A549 (cell line): ENCODE results near the gene CUL3. TPM values are rescaled to one million over a fixed set of nuclear protein-coding genes. Genes with fewer than 3 reads are reported as not detected.

ENCODE experiments used
- ATAC-seq, 2 experiments: fragments of 200-7000 bp in 1 of 2; fragments of >200 bp in 1 of 2; cut with Nextera tagmentation in 1 of 2; cut with Tn5 transposase in 1 of 2; 3 replicates each; pipeline versions ENCODE4 v1.8.0 to v1.9.1; 2018 to 2020; ENCODE audit warnings: mild to moderate bottlenecking in 1 of 2, moderate library complexity in 1 of 2
- CTCF ChIA-PET: fragments of 300-600 bp; sonication (Branson Sonifier 250); formaldehyde crosslinking; extraction: SDS; loops from one replicate; lab custom pipeline; 2021; ENCODE audit warnings: antibody characterized with exemption, inconsistent platforms; lab: Yijun Ruan, JAX
- POLR2A ChIA-PET: fragments of 350-600 bp; formaldehyde crosslinking; extraction: SDS; loops from one replicate; lab custom pipeline; 2021; ENCODE audit warnings: antibody characterized with exemption, inconsistent platforms; lab: Yijun Ruan, JAX
- DNase-seq, 2 experiments: peaks; one replicate each; pipeline versions ENCODE4 v3.0.0 to v3.0.0-alpha.2; 2011 to 2016; ENCODE audit warnings: low read depth in 1 of 2, low spot score in 1 of 2
- FAIRE-seq: peaks from 2 replicates; lab custom pipeline; 2011; peaks lifted over from hg19 to GRCh38; lab: Jason Lieb, UNC
- H3K27ac ChIP-seq, 2 experiments: fragments of >200 bp; sonication (Bioruptor Twin); formaldehyde crosslinking; 3 replicates each; pipeline ENCODE4 v1.5.1; 2016 to 2017
- H3K4me1 ChIP-seq: fragments of >200 bp; sonication (Bioruptor Twin); formaldehyde crosslinking; 3 replicates; pipeline ENCODE4 v1.6.1; 2016
- H3K4me2 ChIP-seq: fragments of >200 bp; sonication (Bioruptor Twin); formaldehyde crosslinking; 3 replicates; pipeline ENCODE4 v1.6.1; 2016
- H3K4me3 ChIP-seq: fragments of >200 bp; sonication (Bioruptor Twin); formaldehyde crosslinking; 3 replicates; pipeline ENCODE4 v1.5.1; 2016
- H3K9me3 ChIP-seq: fragments of >200 bp; sonication (Bioruptor Twin); formaldehyde crosslinking; 3 replicates; pipeline ENCODE4 v1.6.1; 2016
- BHLHE40 ChIP-seq: IDR thresholded peaks from 2 replicates; pipeline ENCODE4 v1.6.1; 2012; ENCODE audit warnings: low read depth, low read length, inconsistent platforms
- CBX8 ChIP-seq: fragments of 200-600 bp; sonication (generic); IDR thresholded peaks from 2 replicates; pipeline ENCODE4 v1.6.1; 2016
- CEBPB ChIP-seq, 2 experiments: fragments of >200 bp in 1 of 2; sonication (Bioruptor Twin) in 1 of 2; formaldehyde crosslinking in 1 of 2; IDR thresholded peaks; 2 replicates each; pipeline ENCODE4 v1.6.1; 2012 to 2016
- CHD2 ChIP-seq: fragments of 150-350 bp; IDR thresholded peaks from 2 replicates; pipeline ENCODE4 v1.6.1; 2014; ENCODE audit warnings: low read length; ENCODE audit not compliant: partially characterized antibody
- EP300 ChIP-seq, 2 experiments: fragments of >200 bp; sonication (Bioruptor Twin); formaldehyde crosslinking; IDR thresholded peaks; 2 replicates in 1 of 2; 3 replicates in 1 of 2; pipeline ENCODE4 v1.6.1; 2016 to 2017
- ESRRA ChIP-seq: fragments of 150-350 bp; IDR thresholded peaks from 2 replicates; pipeline ENCODE4 v1.6.1; 2014; ENCODE audit warnings: mild to moderate bottlenecking, low read length, borderline replicate concordance
- FOSL2 ChIP-seq, 2 experiments: fragments of 450-650 bp in 1 of 2; fragments of >200 bp in 1 of 2; sonication (Bioruptor Twin) in 1 of 2; formaldehyde crosslinking; IDR thresholded peaks; 2 replicates each; pipeline versions ENCODE4 v1.5.0 to v1.6.1; 2016 to 2020; ENCODE audit warnings: mild to moderate bottlenecking in 1 of 2, moderate library complexity in 1 of 2
- GATA3 ChIP-seq: IDR thresholded peaks from 2 replicates; pipeline ENCODE4 v1.6.1; 2012; ENCODE audit warnings: borderline replicate concordance
- HDAC2 ChIP-seq: fragments of 200-600 bp; sonication (generic); IDR thresholded peaks from 2 replicates; pipeline ENCODE4 v1.6.1; 2016
- HEYL ChIP-seq: fragments of 250-450 bp; sonication (Bioruptor Pico); IDR thresholded peaks from 2 replicates; pipeline ENCODE4 v1.8.0; 2021; ENCODE audit warnings: mild to moderate bottlenecking, moderate library complexity
- KDM1A ChIP-seq: fragments of 200-600 bp; sonication (generic); IDR thresholded peaks from 2 replicates; pipeline ENCODE4 v1.6.1; 2016; ENCODE audit warnings: low read depth, mild to moderate bottlenecking
- PHF8 ChIP-seq: fragments of 200-600 bp; sonication (generic); IDR thresholded peaks from 2 replicates; pipeline ENCODE4 v1.6.1; 2016; ENCODE audit warnings: low read depth, mild to moderate bottlenecking, antibody characterized with exemption, moderate library complexity, borderline replicate concordance
- POLR2A ChIP-seq: IDR thresholded peaks from 2 replicates; pipeline ENCODE4 v1.6.1; 2012; ENCODE audit warnings: mild to moderate bottlenecking, low read length
- POLR2AphosphoS2 ChIP-seq: conservative IDR thresholded peaks from 2 replicates; pipeline ENCODE4 v1.6.1; 2012; ENCODE audit warnings: low read length, improper control_type of control experiment, inconsistent platforms
- RCOR1 ChIP-seq: fragments of 150-350 bp; IDR thresholded peaks from 2 replicates; pipeline ENCODE4 v1.6.1; 2014; ENCODE audit warnings: antibody characterized with exemption, low read length, low read depth
- RFX5 ChIP-seq: fragments of 450-650 bp; IDR thresholded peaks from 2 replicates; pipeline ENCODE4 v1.7.1; 2014; ENCODE audit warnings: antibody characterized with exemption, mild to moderate bottlenecking, moderate library complexity
- RNF2 ChIP-seq: fragments of 200-600 bp; sonication (generic); IDR thresholded peaks from 2 replicates; pipeline ENCODE4 v1.6.1; 2016; ENCODE audit warnings: low read depth, mild to moderate bottlenecking, antibody characterized with exemption, moderate library complexity, borderline replicate concordance
- SMC3 ChIP-seq: fragments of >200 bp; sonication (Bioruptor Twin); formaldehyde crosslinking; IDR thresholded peaks from 3 replicates; pipeline ENCODE4 v1.6.1; 2018; ENCODE audit warnings: inconsistent platforms
- TFCP2L1 ChIP-seq: fragments of 250-450 bp; sonication (Bioruptor Pico); IDR thresholded peaks from 2 replicates; pipeline ENCODE4 v1.5.0; 2021; ENCODE audit warnings: mild to moderate bottlenecking
- TP53 ChIP-seq: fragments of 250-450 bp; sonication (Bioruptor Pico); IDR thresholded peaks from 2 replicates; pipeline ENCODE4 v1.5.0; 2021; ENCODE audit warnings: mild to moderate bottlenecking, moderate library complexity
- ZNF302 ChIP-seq: fragments of 250-450 bp; sonication (Bioruptor Pico); IDR thresholded peaks from 2 replicates; pipeline ENCODE4 v1.9.0; 2021; ENCODE audit warnings: inconsistent platforms, mild to moderate bottlenecking, moderate library complexity
- ZSCAN20 ChIP-seq: fragments of 250-450 bp; sonication (Bioruptor Pico); IDR thresholded peaks from 2 replicates; pipeline ENCODE4 v1.8.0; 2022; ENCODE audit warnings: mild to moderate bottlenecking, moderate library complexity
- WGBS: methylation state at CpG from one replicate; pipeline ENCODE4 v1.1.6; 2017; ENCODE audit errors: missing lambda C conversion rate; 5-methylcytosine and 5-hydroxymethylcytosine counted together
- polyA plus RNA-seq, 4 experiments: library from polyadenylated mRNA; depleted of rRNA in 3 of 4; stranded (reverse); fragments of >200 nt; fragmentation: RNase III in 1 of 4; extraction: RNeasy Plus Mini Kit Qiagen cat#74134 plus additional on column Dnase treatment in 1 of 4; gene quantifications; 2 replicates in 3 of 4; 3 replicates in 1 of 4; pipeline ENCODE4 v1.2.3, GENCODE V29; 2011 to 2017
- TF ChIP-seq, protein P1 (sequence below): IDR thresholded peaks from 2 replicates; pipeline ENCODE4 v1.6.1; 2012; ENCODE audit warnings: low read depth, borderline replicate concordance
- TF ChIP-seq, protein P2 (sequence below): IDR thresholded peaks from 2 replicates; pipeline ENCODE4 v1.6.1; 2012
- TF ChIP-seq, protein P3 (sequence below): fragments of >200 bp; sonication (Bioruptor Twin); formaldehyde crosslinking; IDR thresholded peaks from 3 replicates; pipeline ENCODE4 v1.5.1; 2016
- TF ChIP-seq, protein P4 (sequence below): fragments of 150-350 bp; IDR thresholded peaks from 2 replicates; pipeline ENCODE4 v1.6.1; 2014; ENCODE audit warnings: low read depth, mild to moderate bottlenecking, low read length
- TF ChIP-seq, protein P5 (sequence below): fragments of 200-600 bp; sonication (generic); IDR thresholded peaks from 2 replicates; pipeline ENCODE4 v1.6.1; 2016; ENCODE audit warnings: antibody characterized with exemption, mild to moderate bottlenecking, moderate library complexity

The CUL3 gene
- polyA plus RNA-seq, 2 of the 4 experiments (the other 2 are of a cell fraction) = 70.5 to 73.9 TPM

DNA sequence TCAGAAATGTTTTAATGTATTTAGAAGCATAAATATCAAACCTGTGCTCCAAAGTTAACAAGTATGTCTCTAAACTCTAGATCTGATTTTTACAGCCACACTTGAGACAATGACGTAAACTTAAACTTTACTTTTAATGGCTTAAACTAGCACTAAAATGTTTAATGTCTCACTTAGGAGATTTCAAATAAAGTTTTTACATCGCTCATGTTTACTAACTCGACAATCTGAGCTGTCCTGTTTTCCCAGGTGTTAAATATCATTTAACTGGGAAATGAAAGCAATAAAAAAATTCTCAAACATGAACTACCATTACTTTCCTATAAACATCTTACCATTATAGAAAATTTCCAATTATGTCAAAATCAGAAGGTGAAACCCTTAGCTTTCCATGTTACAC, 113.0 kb downstream of the CUL3 start:
- 92% methylated on average over 3 of the region's 3 CpGs for WGBS
- TF ChIP-seq POLR2AphosphoS2 = no peak
- no peak for TF ChIP-seq EP300 (IDR thresholded peaks at IDR 0.05)
- no peak for TF ChIP-seq PHF8
- TF ChIP-seq SMC3 = no peak
- TF ChIP-seq, protein P1, sequence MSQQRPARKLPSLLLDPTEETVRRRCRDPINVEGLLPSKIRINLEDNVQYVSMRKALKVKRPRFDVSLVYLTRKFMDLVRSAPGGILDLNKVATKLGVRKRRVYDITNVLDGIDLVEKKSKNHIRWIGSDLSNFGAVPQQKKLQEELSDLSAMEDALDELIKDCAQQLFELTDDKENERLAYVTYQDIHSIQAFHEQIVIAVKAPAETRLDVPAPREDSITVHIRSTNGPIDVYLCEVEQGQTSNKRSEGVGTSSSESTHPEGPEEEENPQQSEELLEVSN = no peak
- no peak for TF ChIP-seq RFX5
- TF ChIP-seq FOSL2 (IDR thresholded peaks at IDR 0.05) = no peak
- no peak for TF ChIP-seq FOSL2 (CRISPR knock-in tag; IDR thresholded peaks at IDR 0.05)
- TF ChIP-seq, protein P2, sequence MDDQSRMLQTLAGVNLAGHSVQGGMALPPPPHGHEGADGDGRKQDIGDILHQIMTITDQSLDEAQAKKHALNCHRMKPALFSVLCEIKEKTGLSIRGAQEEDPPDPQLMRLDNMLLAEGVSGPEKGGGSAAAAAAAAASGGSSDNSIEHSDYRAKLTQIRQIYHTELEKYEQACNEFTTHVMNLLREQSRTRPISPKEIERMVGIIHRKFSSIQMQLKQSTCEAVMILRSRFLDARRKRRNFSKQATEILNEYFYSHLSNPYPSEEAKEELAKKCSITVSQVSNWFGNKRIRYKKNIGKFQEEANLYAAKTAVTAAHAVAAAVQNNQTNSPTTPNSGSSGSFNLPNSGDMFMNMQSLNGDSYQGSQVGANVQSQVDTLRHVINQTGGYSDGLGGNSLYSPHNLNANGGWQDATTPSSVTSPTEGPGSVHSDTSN = no peak
- no peak for TF ChIP-seq RCOR1
- TF ChIP-seq ZSCAN20 (CRISPR knock-in tag) = no peak
- TF ChIP-seq CHD2 = no peak
- TF ChIP-seq, protein P3, sequence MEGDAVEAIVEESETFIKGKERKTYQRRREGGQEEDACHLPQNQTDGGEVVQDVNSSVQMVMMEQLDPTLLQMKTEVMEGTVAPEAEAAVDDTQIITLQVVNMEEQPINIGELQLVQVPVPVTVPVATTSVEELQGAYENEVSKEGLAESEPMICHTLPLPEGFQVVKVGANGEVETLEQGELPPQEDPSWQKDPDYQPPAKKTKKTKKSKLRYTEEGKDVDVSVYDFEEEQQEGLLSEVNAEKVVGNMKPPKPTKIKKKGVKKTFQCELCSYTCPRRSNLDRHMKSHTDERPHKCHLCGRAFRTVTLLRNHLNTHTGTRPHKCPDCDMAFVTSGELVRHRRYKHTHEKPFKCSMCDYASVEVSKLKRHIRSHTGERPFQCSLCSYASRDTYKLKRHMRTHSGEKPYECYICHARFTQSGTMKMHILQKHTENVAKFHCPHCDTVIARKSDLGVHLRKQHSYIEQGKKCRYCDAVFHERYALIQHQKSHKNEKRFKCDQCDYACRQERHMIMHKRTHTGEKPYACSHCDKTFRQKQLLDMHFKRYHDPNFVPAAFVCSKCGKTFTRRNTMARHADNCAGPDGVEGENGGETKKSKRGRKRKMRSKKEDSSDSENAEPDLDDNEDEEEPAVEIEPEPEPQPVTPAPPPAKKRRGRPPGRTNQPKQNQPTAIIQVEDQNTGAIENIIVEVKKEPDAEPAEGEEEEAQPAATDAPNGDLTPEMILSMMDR = no peak
- TF ChIP-seq ZNF302 (CRISPR knock-in tag) = no peak
- TF ChIP-seq KDM1A = no peak
- TF ChIP-seq, all 56 proteins: peak for 0
- Histone ChIP-seq H3K27ac (no peak overlapping the region), H3K4me1 (no peaks in the 10 kb centered on the region), H3K4me2 (no peak overlapping the region), H3K9me3 (no peaks in the 10 kb centered on the region), H3K4me3 (no peak overlapping the region)
- ATAC-seq (no peak), DNase-seq (no peak), FAIRE-seq (no peak)
- CTCF ChIA-PET = no interaction called here
- POLR2A ChIA-PET = no interaction called here

DNA sequence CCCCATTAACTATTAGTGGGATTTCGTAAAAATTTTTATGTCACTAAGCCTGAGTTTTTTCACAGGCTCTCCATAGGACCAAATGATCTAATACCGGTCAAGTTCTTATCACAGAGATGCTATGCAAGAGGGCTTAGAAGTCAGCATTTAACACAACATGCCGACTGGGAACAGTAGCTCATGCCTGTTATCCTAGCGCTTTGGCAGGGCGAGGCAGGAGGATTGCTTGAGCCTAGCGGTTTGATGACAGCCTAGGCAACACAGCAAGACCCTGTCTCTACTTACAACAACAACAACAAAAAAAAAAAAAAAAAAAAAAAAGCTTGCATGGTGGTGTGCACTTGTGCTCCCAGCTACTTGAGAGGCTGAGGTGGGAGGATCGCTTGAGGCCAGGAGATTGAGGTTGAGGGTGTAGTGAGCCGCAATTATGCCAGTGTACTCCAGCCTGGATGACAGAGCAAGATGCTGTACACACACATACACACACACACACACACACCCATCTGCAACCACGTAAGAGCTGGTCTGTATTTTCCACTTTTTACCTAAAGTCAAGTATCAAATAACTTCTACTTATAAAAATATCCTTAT, 115.7 kb downstream of the CUL3 start:
- H3K4me2 ChIP-seq = no peak overlapping the region
- H3K4me1 ChIP-seq = no peaks in the 10 kb centered on the region
- H3K9me3 ChIP-seq = no peaks in the 10 kb centered on the region
- DNase-seq = no peak
- ChIA-PET CTCF (interaction anchor here (0.6 to 1.8 kb wide), 5 partner anchors 20 to 1200 kb away, joined by 3 to 5 read pairs (median 3); no protein-coding TSS in a partner anchor), POLR2A (no interaction called here)
- no peak overlapping the region for H3K4me3 ChIP-seq
- TF ChIP-seq HDAC2 = no peak
- no peak for TF ChIP-seq GATA3
- no peak for TF ChIP-seq TP53 (CRISPR knock-in tag)
- TF ChIP-seq ESRRA = no peak
- no peak for TF ChIP-seq CHD2
- TF ChIP-seq POLR2AphosphoS2 = no peak
- no peak for TF ChIP-seq RFX5
- no peak for TF ChIP-seq HEYL (CRISPR knock-in tag)
- TF ChIP-seq CBX8 = no peak
- TF ChIP-seq POLR2A = no peak
- no peak for TF ChIP-seq BHLHE40
- TF ChIP-seq RNF2 = no peak
- no peak for TF ChIP-seq PHF8
- TF ChIP-seq TFCP2L1 = no peak
- TF ChIP-seq, protein P4, sequence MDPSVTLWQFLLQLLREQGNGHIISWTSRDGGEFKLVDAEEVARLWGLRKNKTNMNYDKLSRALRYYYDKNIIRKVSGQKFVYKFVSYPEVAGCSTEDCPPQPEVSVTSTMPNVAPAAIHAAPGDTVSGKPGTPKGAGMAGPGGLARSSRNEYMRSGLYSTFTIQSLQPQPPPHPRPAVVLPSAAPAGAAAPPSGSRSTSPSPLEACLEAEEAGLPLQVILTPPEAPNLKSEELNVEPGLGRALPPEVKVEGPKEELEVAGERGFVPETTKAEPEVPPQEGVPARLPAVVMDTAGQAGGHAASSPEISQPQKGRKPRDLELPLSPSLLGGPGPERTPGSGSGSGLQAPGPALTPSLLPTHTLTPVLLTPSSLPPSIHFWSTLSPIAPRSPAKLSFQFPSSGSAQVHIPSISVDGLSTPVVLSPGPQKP = no peak
- no peak for TF ChIP-seq KDM1A
- no peak for TF ChIP-seq ZSCAN20 (CRISPR knock-in tag)
- TF ChIP-seq CEBPB (IDR thresholded peaks at IDR 0.05) = no peak
- TF ChIP-seq, protein P5, sequence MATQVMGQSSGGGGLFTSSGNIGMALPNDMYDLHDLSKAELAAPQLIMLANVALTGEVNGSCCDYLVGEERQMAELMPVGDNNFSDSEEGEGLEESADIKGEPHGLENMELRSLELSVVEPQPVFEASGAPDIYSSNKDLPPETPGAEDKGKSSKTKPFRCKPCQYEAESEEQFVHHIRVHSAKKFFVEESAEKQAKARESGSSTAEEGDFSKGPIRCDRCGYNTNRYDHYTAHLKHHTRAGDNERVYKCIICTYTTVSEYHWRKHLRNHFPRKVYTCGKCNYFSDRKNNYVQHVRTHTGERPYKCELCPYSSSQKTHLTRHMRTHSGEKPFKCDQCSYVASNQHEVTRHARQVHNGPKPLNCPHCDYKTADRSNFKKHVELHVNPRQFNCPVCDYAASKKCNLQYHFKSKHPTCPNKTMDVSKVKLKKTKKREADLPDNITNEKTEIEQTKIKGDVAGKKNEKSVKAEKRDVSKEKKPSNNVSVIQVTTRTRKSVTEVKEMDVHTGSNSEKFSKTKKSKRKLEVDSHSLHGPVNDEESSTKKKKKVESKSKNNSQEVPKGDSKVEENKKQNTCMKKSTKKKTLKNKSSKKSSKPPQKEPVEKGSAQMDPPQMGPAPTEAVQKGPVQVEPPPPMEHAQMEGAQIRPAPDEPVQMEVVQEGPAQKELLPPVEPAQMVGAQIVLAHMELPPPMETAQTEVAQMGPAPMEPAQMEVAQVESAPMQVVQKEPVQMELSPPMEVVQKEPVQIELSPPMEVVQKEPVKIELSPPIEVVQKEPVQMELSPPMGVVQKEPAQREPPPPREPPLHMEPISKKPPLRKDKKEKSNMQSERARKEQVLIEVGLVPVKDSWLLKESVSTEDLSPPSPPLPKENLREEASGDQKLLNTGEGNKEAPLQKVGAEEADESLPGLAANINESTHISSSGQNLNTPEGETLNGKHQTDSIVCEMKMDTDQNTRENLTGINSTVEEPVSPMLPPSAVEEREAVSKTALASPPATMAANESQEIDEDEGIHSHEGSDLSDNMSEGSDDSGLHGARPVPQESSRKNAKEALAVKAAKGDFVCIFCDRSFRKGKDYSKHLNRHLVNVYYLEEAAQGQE = no peak
- TF ChIP-seq, all 56 proteins: peak for 0
- ATAC-seq (no peak), FAIRE-seq (no peak)
- no peak overlapping the region for H3K27ac ChIP-seq
- WGBS = 93% methylated on average over 7 of the region's 9 CpGs
